CD4-positive, CD25-positive, alpha-beta regulatory T cell (primary cell): Measurements from ENCODE around the gene TMEM132A. TPM values are rescaled to one million over a fixed set of nuclear protein-coding genes. Genes with fewer than 3 reads are reported as not detected.

Experiments
- ATAC-seq, 2 donors: fragments of 150-1000 bp; cut with Tn5 transposase; one replicate each; pipeline ENCODE4 v1.10.0; 2021; ENCODE audit warnings: low read depth in 2 of 2, moderate number of reproducible peaks in 2 of 2, moderate library complexity in 1 of 2
- DNase-seq, 3 donors: peaks; one replicate each; pipeline versions ENCODE4 v3.0.0 to v3.0.0-alpha.2; 2012 to 2022; ENCODE audit warnings: mixed read lengths in 1 of 3
- H3K27ac ChIP-seq: one replicate; pipeline ENCODE4 v1.7.0; 2013; ENCODE audit warnings: mild to moderate bottlenecking, low read length; ENCODE audit not compliant: insufficient read depth, poor library complexity, severe bottlenecking
- H3K27me3 ChIP-seq: one replicate; pipeline ENCODE4 v1.7.0; 2013; ENCODE audit warnings: low read length; ENCODE audit not compliant: control insufficient read depth, insufficient read depth
- H3K36me3 ChIP-seq: one replicate; pipeline ENCODE4 v1.7.0; 2013; ENCODE audit warnings: mild to moderate bottlenecking, low read length, moderate library complexity; ENCODE audit not compliant: control insufficient read depth, insufficient read depth
- H3K4me1 ChIP-seq: 2 replicates; pipeline ENCODE4 v1.7.0; 2013; ENCODE audit warnings: mild to moderate bottlenecking, low read length; ENCODE audit not compliant: insufficient read depth, control insufficient read depth, poor library complexity, severe bottlenecking
- H3K4me3 ChIP-seq: one replicate; pipeline ENCODE4 v1.7.0; 2013; ENCODE audit warnings: low read depth, mild to moderate bottlenecking, low read length, moderate library complexity
- H3K9me3 ChIP-seq, 2 experiments: 1 replicate in 1 of 2; 2 replicates in 1 of 2; pipeline ENCODE4 v1.7.0; 2013; ENCODE audit warnings: low read length in 2 of 2, mild to moderate bottlenecking in 1 of 2, moderate library complexity in 1 of 2; ENCODE audit not compliant: control insufficient read depth in 2 of 2
- H3K27ac Mint-ChIP-seq, 3 donors: one replicate each; pipeline ENCODE4 v1.8.0; 2020 to 2022; ENCODE audit warnings: mild to moderate bottlenecking in 3 of 3, mixed read lengths in 3 of 3, moderate library complexity in 2 of 3
- H3K27me3 Mint-ChIP-seq: one replicate; pipeline ENCODE4 v1.8.0; 2022; ENCODE audit warnings: mild to moderate bottlenecking, mixed read lengths
- H3K36me3 Mint-ChIP-seq: one replicate; pipeline ENCODE4 v1.8.0; 2020; ENCODE audit warnings: mixed read lengths
- H3K4me1 Mint-ChIP-seq, 4 donors: one replicate each; pipeline ENCODE4 v1.8.0; 2020 to 2022; ENCODE audit warnings: mixed read lengths in 4 of 4, mild to moderate bottlenecking in 1 of 4
- H3K4me3 Mint-ChIP-seq, 4 donors: one replicate each; pipeline ENCODE4 v1.8.0; 2020 to 2022; ENCODE audit warnings: mild to moderate bottlenecking in 4 of 4, mixed read lengths in 4 of 4, moderate library complexity in 3 of 4
- H3K9me3 Mint-ChIP-seq, 7 donors: one replicate each; pipeline ENCODE4 v1.8.0; 2020 to 2022; ENCODE audit warnings: mixed read lengths in 7 of 7, mild to moderate bottlenecking in 3 of 7, moderate library complexity in 2 of 7
- polyA plus RNA-seq, 4 donors: library from polyadenylated mRNA; unstranded; fragments of 300-500 nt; fragmentation: Illumina TruSeq; gene quantifications; one replicate each; pipeline ENCODE4 v1.2.3, GENCODE V29; 2021
- total RNA-seq: library from RNA; stranded (reverse); gene quantifications from one replicate; pipeline ENCODE4 v1.2.3, GENCODE V29; 2022

The TMEM132A gene
- total and polyA plus RNA-seq, 5 donors from 2014 or later = not detected

- Mint-ChIP-seq H3K9me3 (peaks cover 0 to 2% (median 0%) of the 10 kb centered on the region in 7 donors), H3K4me3 (no peak overlapping the region), H3K27ac (no peak overlapping the region), H3K4me1 (peaks cover 0 to 4% (median 0%) of the 10 kb centered on the region in 4 donors), H3K27me3 (peaks cover 9% of the 10 kb centered on the region), H3K36me3 (no peaks in the 10 kb centered on the region)
- ATAC-seq (no peak), DNase-seq (no peak)
- H3K27me3 ChIP-seq = peaks cover 2% of the 10 kb centered on the region
- no peak overlapping the region for H3K4me3 ChIP-seq
- H3K9me3 ChIP-seq = no peaks in the 10 kb centered on the region
- H3K4me1 ChIP-seq = no peaks in the 10 kb centered on the region
- no peaks in the 10 kb centered on the region for H3K36me3 ChIP-seq
- H3K27ac ChIP-seq = no peak overlapping the region
These were observed 17.3 kb downstream of the TMEM132A start for GRCh38 chr11:60941371-60942119.

- H3K27ac Mint-ChIP-seq = no peak overlapping the region
- peaks cover 0 to 4% (median 0%) of the 10 kb centered on the region in 4 donors for H3K4me1 Mint-ChIP-seq
- Histone ChIP-seq H3K27me3 (peaks cover 2% of the 10 kb centered on the region), H3K36me3 (no peaks in the 10 kb centered on the region), H3K27ac (no peak overlapping the region), H3K9me3 (no peaks in the 10 kb centered on the region), H3K4me3 (no peak overlapping the region), H3K4me1 (no peaks in the 10 kb centered on the region)
- H3K36me3 Mint-ChIP-seq = no peaks in the 10 kb centered on the region
- no peak for ATAC-seq
- H3K4me3 Mint-ChIP-seq = no peak overlapping the region
- H3K9me3 Mint-ChIP-seq = peaks cover 0 to 2% (median 0%) of the 10 kb centered on the region in 7 donors
- peaks cover 9% of the 10 kb centered on the region for H3K27me3 Mint-ChIP-seq
- DNase-seq = no peak
These were observed 18.0 kb downstream of the TMEM132A start for GRCh38 chr11:60942219-60942618.

DNA sequence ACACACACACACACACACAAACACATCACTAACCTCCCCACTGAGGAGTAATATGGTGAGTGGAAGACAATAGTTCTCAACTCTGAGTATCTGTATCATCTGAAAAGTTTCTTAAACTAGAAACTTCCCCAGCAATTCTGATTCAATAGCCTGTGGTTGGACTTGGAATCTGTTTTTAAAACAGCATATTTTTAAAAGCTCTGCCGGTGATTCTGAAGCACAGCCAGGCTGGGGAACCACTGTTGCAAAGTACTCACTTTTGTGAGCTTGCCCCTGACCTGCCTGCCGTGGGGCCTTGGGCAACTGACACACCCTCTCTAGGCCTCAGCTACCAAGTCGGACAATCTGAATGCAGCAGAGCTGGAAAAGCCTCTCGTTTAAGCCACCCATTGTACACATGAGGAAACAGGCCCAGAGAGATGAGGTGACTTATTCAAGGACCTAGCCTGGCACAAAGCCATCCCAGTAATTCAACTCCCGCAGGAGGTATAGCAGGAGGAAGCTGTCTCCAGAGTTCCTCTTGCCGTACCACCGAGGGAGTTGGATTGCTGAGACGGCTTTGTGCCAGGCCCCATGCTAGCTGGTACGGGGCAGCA lies 18.8 kb downstream of the TMEM132A start:
- ATAC-seq (no peak), DNase-seq (no peak)
- H3K9me3 ChIP-seq = no peaks in the 10 kb centered on the region
- no peaks in the 10 kb centered on the region for H3K36me3 ChIP-seq
- Mint-ChIP-seq H3K27ac (no peak overlapping the region), H3K4me1 (peaks cover 0 to 4% (median 0%) of the 10 kb centered on the region in 4 donors), H3K27me3 (peaks cover 9% of the 10 kb centered on the region), H3K4me3 (no peak overlapping the region), H3K9me3 (peaks cover 0 to 2% (median 0%) of the 10 kb centered on the region in 7 donors), H3K36me3 (no peaks in the 10 kb centered on the region)
- H3K4me3 ChIP-seq = no peak overlapping the region
- H3K27me3 ChIP-seq = peaks cover 2% of the 10 kb centered on the region
- no peak overlapping the region for H3K27ac ChIP-seq
- no peaks in the 10 kb centered on the region for H3K4me1 ChIP-seq

- Histone ChIP-seq H3K9me3 (no peaks in the 10 kb centered on the region), H3K4me1 (no peaks in the 10 kb centered on the region), H3K4me3 (no peak overlapping the region), H3K36me3 (no peaks in the 10 kb centered on the region), H3K27me3 (peaks cover 2% of the 10 kb centered on the region), H3K27ac (no peak overlapping the region)
- ATAC-seq = no peak
- peaks cover 0 to 2% (median 0%) of the 10 kb centered on the region in 7 donors for H3K9me3 Mint-ChIP-seq
- H3K4me3 Mint-ChIP-seq = no peak overlapping the region
- no peaks in the 10 kb centered on the region for H3K36me3 Mint-ChIP-seq
- H3K4me1 Mint-ChIP-seq = peaks cover 0 to 4% (median 0%) of the 10 kb centered on the region in 4 donors
- no peak overlapping the region for H3K27ac Mint-ChIP-seq
- peaks cover 20% of the 10 kb centered on the region for H3K27me3 Mint-ChIP-seq
- no peak for DNase-seq
These were observed 20.4 kb downstream of the TMEM132A start for GRCh38 chr11:60944490-60945294.

DNA sequence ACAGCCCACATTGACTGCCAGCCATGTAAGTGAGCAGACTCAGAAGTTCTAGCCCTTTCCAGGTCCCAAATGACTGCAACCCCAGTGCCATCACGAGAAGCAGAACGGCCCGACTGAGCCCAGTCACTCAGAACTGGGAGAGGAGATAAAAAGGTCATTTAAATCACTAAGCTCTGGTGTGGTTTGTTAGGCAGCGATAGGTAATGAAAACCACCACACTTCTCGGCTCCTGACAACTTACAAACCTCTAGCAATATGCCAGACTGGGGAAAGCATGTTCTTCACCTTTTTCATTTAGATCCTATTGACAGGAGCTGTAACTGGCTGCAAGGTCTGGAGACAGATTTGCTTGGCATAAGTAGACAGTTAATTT lies 21.0 kb downstream of the TMEM132A start:
- Mint-ChIP-seq H3K4me1 (peaks cover 0 to 8% (median 0%) of the 10 kb centered on the region in 4 donors), H3K4me3 (no peak overlapping the region)
- H3K36me3 ChIP-seq = no peaks in the 10 kb centered on the region

DNA sequence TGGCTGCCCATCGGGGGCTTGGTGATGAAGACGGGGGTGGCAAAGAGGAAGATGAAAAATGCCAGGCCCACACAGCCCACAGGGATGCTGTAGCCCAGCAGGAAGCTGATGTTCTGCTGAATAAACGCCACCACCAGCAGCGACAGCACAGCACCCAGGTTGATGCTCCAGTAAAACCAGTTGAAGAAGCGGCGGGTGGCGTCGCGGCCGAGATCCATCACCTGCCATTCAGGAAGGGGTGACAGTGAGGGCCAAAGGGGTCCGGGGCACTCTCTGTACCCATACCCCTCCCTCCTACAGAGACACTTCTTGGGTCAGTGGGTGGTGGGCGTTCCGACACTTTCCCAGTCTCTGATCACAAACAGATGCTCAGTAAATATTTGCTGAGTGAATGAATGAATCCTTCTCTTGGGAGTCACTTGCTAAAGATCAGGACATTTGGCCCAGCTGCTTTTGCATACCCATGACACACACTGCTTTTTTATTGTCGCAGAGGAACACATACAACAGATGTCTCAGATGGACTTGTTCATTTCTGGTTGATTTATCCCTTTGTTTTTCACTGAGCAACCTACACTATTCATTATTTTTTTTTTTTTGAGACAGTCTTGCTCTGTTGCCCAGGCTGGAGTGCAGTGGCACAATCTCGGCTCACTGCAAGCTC lies 22.5 kb downstream of the TMEM132A start:
- Histone ChIP-seq H3K4me3 (no peak overlapping the region), H3K27me3 (peaks cover 2% of the 10 kb centered on the region), H3K36me3 (no peaks in the 10 kb centered on the region), H3K4me1 (peaks cover 9% of the 10 kb centered on the region), H3K9me3 (no peaks in the 10 kb centered on the region), H3K27ac (no peak overlapping the region)
- DNase-seq (no peak), ATAC-seq (no peak)
- H3K4me3 Mint-ChIP-seq = no peak overlapping the region
- H3K9me3 Mint-ChIP-seq = peaks cover 0 to 2% (median 0%) of the 10 kb centered on the region in 7 donors
- peaks cover 0 to 11% (median 0%) of the 10 kb centered on the region in 4 donors for H3K4me1 Mint-ChIP-seq
- no peak overlapping the region for H3K27ac Mint-ChIP-seq
- H3K36me3 Mint-ChIP-seq = no peaks in the 10 kb centered on the region
- peaks cover 28% of the 10 kb centered on the region for H3K27me3 Mint-ChIP-seq

More for the DNA sequence above, 21.0 kb downstream of the TMEM132A start:
- H3K4me1 ChIP-seq = no peaks in the 10 kb centered on the region
- Mint-ChIP-seq H3K36me3 (no peaks in the 10 kb centered on the region), H3K27me3 (peaks cover 26% of the 10 kb centered on the region), H3K9me3 (peaks cover 0 to 2% (median 0%) of the 10 kb centered on the region in 7 donors), H3K27ac (no peak overlapping the region)
- no peaks in the 10 kb centered on the region for H3K9me3 ChIP-seq
- DNase-seq (no peak), ATAC-seq (no peak)
- no peak overlapping the region for H3K27ac ChIP-seq
- no peak overlapping the region for H3K4me3 ChIP-seq
- peaks cover 2% of the 10 kb centered on the region for H3K27me3 ChIP-seq

DNA sequence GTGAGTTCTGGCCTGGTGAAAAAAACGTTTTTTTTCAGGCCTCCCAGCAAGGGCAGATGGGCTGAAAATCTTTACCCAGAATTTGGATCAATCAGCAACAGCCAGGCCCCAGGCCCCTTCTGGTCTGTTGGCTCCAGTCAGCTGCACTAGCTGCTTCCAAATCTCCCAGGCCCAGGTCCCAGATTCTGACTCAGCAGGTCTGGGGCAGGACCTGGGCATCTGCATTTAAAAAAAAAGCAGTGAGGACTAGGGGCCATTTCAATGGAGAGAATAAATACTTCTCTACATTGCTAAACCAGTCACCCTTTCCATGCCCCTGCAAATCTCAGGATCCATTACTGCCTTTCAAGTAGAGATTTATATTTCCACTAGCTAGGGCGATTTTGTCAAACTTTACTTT lies 23.4 kb downstream of the TMEM132A start:
- Histone ChIP-seq H3K9me3 (no peaks in the 10 kb centered on the region), H3K36me3 (no peaks in the 10 kb centered on the region), H3K27me3 (peaks cover 2% of the 10 kb centered on the region), H3K27ac (no peak overlapping the region), H3K4me3 (no peak overlapping the region), H3K4me1 (peaks cover 12% of the 10 kb centered on the region)
- no peak for DNase-seq
- Mint-ChIP-seq H3K4me3 (no peak overlapping the region), H3K9me3 (no peaks in the 10 kb centered on the region), H3K27me3 (peaks cover 36% of the 10 kb centered on the region), H3K36me3 (no peaks in the 10 kb centered on the region), H3K4me1 (peaks cover 0 to 19% (median 2%) of the 10 kb centered on the region in 4 donors), H3K27ac (no peak overlapping the region)
- no peak for ATAC-seq
